GM19397 (cell line): ENCODE results near the gene HOXD10.

Experiments
- ATAC-seq: cut with Tn5 transposase; IDR thresholded peaks from one replicate; pipeline ENCODE4 v1.9.1; 2021; ENCODE audit warnings: mild to moderate bottlenecking, moderate library complexity; ENCODE audit not compliant: unreplicated experiment

Gene HOXD10

GRCh38 chr2:176094349-176094748 is 22.2 kb upstream of the HOXD10 start:
- no peak for ATAC-seq

- no peak for ATAC-seq
These were observed 21.2 kb upstream of the HOXD10 start for GRCh38 chr2:176095421-176095820.

GRCh38 chr2:176096243-176096985 is 20.2 kb upstream of the HOXD10 start:
- no peak for ATAC-seq

GRCh38 chr2:176096986-176097819 is 19.4 kb upstream of the HOXD10 start:
- ATAC-seq = peak; percentile 93

- ATAC-seq = no peak
These were observed 18.7 kb upstream of the HOXD10 start for GRCh38 chr2:176097820-176098365.

GRCh38 chr2:176098366-176099158 is 18.0 kb upstream of the HOXD10 start:
- no peak for ATAC-seq

- no peak for ATAC-seq
These were observed 17.3 kb upstream of the HOXD10 start for GRCh38 chr2:176099159-176099727.

GRCh38 chr2:176099728-176100546 is 16.6 kb upstream of the HOXD10 start, which contains the start of gene HOXD12:
TSS of gene HOXD12 (plus strand) at chr2:176099795. CDS start at chr2:176099802, 7 bp downstream.
- ATAC-seq = no peak

GRCh38 chr2:176100547-176101140 is 15.9 kb upstream of the HOXD10 start:
- no peak for ATAC-seq

GRCh38 chr2:176101216-176101830 is 15.3 kb upstream of the HOXD10 start:
- ATAC-seq = no peak

- ATAC-seq = no peak
These were observed 14.7 kb upstream of the HOXD10 start for GRCh38 chr2:176101842-176102241.

GRCh38 chr2:176102309-176102866 is 14.2 kb upstream of the HOXD10 start:
- no peak for ATAC-seq

GRCh38 chr2:176103194-176103593 is 13.4 kb upstream of the HOXD10 start:
- ATAC-seq = no peak

- no peak for ATAC-seq
These were observed 12.7 kb upstream of the HOXD10 start for GRCh38 chr2:176103742-176104315.

- ATAC-seq = no peak
These were observed 12.1 kb upstream of the HOXD10 start for GRCh38 chr2:176104316-176105077.

GRCh38 chr2:176105078-176105729 is 11.4 kb upstream of the HOXD10 start:
- no peak for ATAC-seq
